ENCODE results near the gene PAH.
"Not testable (repeated sequence)": the region's sequence is repeated elsewhere in the genome, so short reads cannot be mapped to it uniquely, and the experiment has no call there.

Gene PAH

DNA sequence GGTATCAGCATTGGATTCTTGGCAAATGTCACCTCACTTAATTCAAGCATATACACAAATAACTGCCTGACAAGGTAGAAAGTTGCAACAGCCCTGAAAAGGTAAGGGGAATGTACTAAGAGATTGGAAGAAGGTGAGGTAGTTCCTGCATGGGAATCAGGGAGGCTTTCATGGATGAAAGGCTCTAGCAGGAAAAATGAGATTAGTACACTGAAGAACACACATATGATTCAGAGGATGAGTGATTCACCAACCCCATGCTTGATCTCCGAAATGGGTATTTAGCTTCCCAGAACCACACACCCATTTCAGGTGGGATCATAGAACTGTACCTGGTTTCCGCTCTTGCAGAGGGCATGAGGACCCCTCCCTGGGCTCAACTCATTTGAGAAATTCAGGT, 65.8 kb downstream of the PAH start:
- Histone ChIP-seq H3K4me3 (ENCODE audit: low read length) (no peak overlapping the region), H3K9ac (ENCODE audit: low read length) (no peak overlapping the region)
- DNase-seq (ENCODE audit: low read depth): no peak

DNA sequence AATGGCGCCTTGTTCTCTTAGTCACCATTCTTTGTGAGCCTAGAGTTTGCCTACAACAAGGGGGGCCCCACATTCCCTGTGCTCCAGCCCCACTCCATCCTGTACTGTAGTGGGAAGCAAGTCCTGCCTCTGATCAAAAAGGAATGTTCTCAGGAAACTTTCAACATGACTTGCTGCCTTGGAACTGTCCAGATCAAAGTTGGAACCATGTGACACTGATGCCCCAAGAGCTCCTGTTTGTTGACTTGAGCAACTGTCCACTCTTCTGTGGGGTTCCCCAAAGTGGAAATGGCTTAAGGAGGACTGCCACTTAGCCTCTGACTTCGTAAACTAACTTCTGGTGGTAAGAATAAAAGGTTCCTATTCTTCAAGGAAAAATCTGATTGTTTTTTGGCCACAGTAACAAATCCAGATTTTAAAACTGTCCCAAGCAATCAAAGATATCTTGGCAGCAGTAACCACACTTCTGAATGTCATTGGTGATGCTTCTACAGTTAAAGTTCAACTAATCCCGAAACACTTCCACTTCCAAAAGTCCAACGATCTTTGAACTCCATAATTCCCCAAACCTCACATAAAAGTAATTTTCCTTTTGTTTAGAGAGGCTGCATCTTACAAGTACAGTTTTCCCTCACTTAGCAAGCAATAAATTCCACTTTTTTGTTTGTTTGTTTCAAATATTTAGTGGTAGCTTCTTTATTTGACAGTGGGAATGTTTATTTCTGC, 67.2 kb downstream of the PAH start:
- Histone ChIP-seq H3K9me3 (ENCODE audit: control insufficient read depth, low read length) (no peaks in the 10 kb centered on the region), H3K36me3 (ENCODE audit: control insufficient read depth, insufficient read depth, low read length, severe bottlenecking) (no peaks in the 10 kb centered on the region), H3K4me3 (ENCODE audit: low read length) (no peak overlapping the region), H3K4me1 (ENCODE audit: control insufficient read depth, insufficient read depth, low read length) (no peaks in the 10 kb centered on the region), H3K9ac (ENCODE audit: low read length) (no peak overlapping the region), H3K27me3 (replicated peaks; ENCODE audit: control insufficient read depth, insufficient read depth, low read length) (peaks cover 7% of the 10 kb centered on the region)
- no peak for DNase-seq (ENCODE audit: low read depth)

More for the DNA sequence above, 65.8 kb downstream of the PAH start:
- H3K9me3 ChIP-seq (ENCODE audit: control insufficient read depth, low read length): no peaks in the 10 kb centered on the region
- peaks cover 3% of the 10 kb centered on the region for H3K27me3 ChIP-seq (replicated peaks; ENCODE audit: control insufficient read depth, insufficient read depth, low read length)
- no peaks in the 10 kb centered on the region for H3K36me3 ChIP-seq (ENCODE audit: control insufficient read depth, insufficient read depth, low read length, severe bottlenecking)
- no peaks in the 10 kb centered on the region for H3K4me1 ChIP-seq (ENCODE audit: control insufficient read depth, insufficient read depth, low read length)

DNA sequence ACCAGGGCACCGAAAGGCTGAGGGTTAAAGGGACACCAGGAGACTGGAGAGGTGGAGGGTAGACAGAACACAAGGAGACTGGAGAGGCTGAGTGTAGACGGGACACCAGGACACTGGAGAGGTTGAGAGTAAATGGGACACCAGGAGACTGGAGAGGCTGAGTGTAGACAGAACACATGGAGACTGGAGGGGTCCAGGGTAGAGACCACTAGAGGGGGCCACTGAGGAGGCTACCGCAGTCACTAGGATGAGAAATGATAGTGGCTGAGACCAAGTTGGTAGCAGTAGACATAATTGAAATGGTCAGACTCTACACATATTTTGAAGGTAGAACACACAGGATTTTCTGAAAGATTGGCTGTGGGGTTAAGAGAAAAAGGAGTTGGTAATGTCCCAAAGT, 68.2 kb downstream of the PAH start:
- Histone ChIP-seq H3K4me3 (ENCODE audit: low read length) (no peak overlapping the region), H3K9ac (ENCODE audit: low read length) (no peak overlapping the region), H3K36me3 (ENCODE audit: control insufficient read depth, insufficient read depth, low read length, severe bottlenecking) (no peaks in the 10 kb centered on the region), H3K4me1 (ENCODE audit: control insufficient read depth, insufficient read depth, low read length) (no peaks in the 10 kb centered on the region), H3K9me3 (ENCODE audit: control insufficient read depth, low read length) (no peaks in the 10 kb centered on the region), H3K27me3 (replicated peaks; ENCODE audit: control insufficient read depth, insufficient read depth, low read length) (peaks cover 7% of the 10 kb centered on the region)
- no peak for DNase-seq (ENCODE audit: low read depth)

DNA sequence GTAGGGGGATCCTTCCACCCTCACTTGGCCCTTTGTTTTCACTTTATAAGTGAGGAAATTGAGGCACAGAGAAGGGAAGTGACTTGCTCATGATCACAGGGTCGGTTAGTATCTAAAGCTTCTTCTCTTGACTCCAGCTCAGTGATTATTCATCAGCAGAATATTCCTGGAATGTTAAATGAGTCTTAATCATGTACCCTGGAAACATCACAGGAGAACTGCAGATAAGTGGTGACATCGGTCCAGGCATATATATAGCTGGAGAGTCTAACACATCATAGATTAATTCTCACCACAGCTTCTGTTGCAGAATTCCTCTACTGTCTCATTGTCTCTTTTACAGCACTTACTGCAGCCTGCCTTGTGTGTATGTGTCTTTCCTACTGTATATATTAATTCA, 69.9 kb downstream of the PAH start:
- Histone ChIP-seq H3K4me1 (ENCODE audit: control insufficient read depth, insufficient read depth, low read length) (no peaks in the 10 kb centered on the region), H3K4me3 (ENCODE audit: low read length) (no peak overlapping the region), H3K27me3 (replicated peaks; ENCODE audit: control insufficient read depth, insufficient read depth, low read length) (peaks cover 7% of the 10 kb centered on the region), H3K9ac (ENCODE audit: low read length) (no peak overlapping the region), H3K36me3 (ENCODE audit: control insufficient read depth, insufficient read depth, low read length, severe bottlenecking) (no peaks in the 10 kb centered on the region), H3K9me3 (ENCODE audit: control insufficient read depth, low read length) (no peaks in the 10 kb centered on the region)
- no peak for DNase-seq (ENCODE audit: low read depth)

DNA sequence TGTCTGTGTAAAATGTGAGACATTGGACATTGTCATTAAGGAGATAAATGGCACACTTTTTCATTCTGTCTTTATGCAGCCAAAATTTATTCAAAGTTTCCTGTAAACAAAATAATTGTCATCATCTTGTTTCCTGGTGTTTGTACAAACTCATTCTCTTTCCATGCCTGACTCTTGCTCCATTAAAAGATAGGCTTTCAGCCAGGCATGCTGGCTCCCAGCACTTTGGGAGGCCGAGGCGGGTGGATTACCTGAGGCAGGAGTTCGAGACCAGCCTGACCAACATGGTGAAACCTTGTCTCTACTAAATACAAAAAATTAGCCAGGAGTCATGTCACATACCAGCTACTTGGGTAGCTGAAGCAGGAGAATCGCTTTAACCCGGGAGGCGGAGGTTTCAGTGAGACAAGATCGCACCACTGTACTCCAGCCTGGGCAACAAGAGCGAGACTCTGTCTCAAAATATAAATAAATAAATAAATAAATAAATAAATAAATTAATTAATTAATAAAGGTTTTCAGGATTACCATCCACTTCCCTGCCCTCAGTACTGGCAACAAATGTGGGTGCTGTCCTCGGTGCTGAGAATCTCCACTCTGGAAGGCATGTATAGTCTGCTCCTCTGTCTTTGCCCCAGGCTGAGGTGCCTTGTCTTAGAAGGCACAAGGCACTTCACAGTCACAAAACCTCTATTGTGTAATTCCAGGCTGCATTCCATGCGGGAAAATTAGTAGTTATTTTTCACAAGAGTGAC, 83.2 kb downstream of the PAH start:
- Histone ChIP-seq H3K9me3 (ENCODE audit: control insufficient read depth, low read length) (no peaks in the 10 kb centered on the region), H3K4me3 (ENCODE audit: low read length) (no peak overlapping the region), H3K36me3 (ENCODE audit: control insufficient read depth, insufficient read depth, low read length, severe bottlenecking) (no peaks in the 10 kb centered on the region), H3K4me1 (ENCODE audit: control insufficient read depth, insufficient read depth, low read length) (no peaks in the 10 kb centered on the region), H3K27me3 (replicated peaks; ENCODE audit: control insufficient read depth, insufficient read depth, low read length) (no peaks in the 10 kb centered on the region), H3K9ac (ENCODE audit: low read length) (no peak overlapping the region)
- DNase-seq (ENCODE audit: low read depth): peak; percentile 27

DNA sequence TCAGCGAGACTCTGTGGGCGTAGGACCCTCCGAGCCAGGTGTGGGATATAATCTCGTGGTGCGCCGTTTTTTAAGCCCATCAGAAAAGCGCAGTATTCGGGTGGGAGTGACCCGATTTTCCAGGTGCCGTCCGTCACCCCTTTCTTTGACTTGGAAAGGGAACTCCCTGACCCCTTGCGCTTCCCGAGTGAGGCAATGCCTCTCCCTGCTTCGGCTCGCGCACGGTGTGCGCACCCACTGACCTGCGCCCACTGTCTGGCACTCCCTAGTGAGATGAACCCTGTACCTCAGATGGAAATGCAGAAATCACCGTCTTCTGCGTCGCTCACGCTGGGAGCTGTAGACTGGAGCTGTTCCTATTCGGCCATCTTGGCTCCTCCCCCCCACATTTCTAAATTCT, 84.2 kb downstream of the PAH start:
- not testable (repeated sequence) for H3K9me3 ChIP-seq (ENCODE audit: control insufficient read depth, low read length); H3K4me3 ChIP-seq (ENCODE audit: low read length); H3K9ac ChIP-seq (ENCODE audit: low read length); DNase-seq (ENCODE audit: low read depth); H3K4me1 ChIP-seq (ENCODE audit: control insufficient read depth, insufficient read depth, low read length); H3K27me3 ChIP-seq (replicated peaks; ENCODE audit: control insufficient read depth, insufficient read depth, low read length); H3K36me3 ChIP-seq (ENCODE audit: control insufficient read depth, insufficient read depth, low read length, severe bottlenecking)

DNA sequence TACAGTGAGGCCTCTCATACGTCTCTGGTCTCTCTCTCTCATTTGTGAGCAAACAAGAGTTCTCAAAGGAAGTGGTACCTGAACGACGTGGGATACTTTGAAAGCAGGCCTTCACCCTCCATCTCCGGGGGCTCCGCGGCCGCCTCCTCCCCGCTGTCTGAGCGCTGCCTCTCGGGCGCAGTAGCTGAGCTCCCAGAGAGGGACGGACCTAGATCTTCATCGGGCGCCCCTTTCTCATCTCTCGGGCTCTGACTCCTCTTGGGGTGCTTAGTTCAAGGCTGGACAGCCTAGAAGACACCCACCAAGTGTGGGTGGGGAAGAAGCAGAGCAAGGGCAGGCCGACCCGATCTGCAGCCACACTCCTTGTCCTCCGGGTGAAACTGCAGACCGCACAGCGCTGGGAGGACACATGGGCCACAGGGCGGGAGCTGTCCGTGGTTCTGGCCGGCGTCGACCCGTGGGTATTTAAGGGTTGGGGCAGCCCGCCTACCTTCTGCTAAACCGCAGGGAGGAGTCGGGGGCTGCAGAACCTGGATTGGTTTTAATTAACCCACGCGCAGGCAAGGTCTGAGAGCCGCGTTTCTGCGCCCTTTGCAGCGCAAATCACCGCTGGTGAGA, 92.7 kb downstream of the PAH start:
- H3K4me1 ChIP-seq (ENCODE audit: control insufficient read depth, insufficient read depth, low read length): no peaks in the 10 kb centered on the region
- no peaks in the 10 kb centered on the region for H3K9me3 ChIP-seq (ENCODE audit: control insufficient read depth, low read length)
- no peaks in the 10 kb centered on the region for H3K36me3 ChIP-seq (ENCODE audit: control insufficient read depth, insufficient read depth, low read length, severe bottlenecking)
- peak overlapping the region; percentile 46 for H3K4me3 ChIP-seq (ENCODE audit: low read length)
- H3K9ac ChIP-seq (ENCODE audit: low read length): no peak overlapping the region
- H3K27me3 ChIP-seq (replicated peaks; ENCODE audit: control insufficient read depth, insufficient read depth, low read length): peaks cover 39% of the 10 kb centered on the region
- peak; percentile 62 for DNase-seq (ENCODE audit: low read depth)

DNA sequence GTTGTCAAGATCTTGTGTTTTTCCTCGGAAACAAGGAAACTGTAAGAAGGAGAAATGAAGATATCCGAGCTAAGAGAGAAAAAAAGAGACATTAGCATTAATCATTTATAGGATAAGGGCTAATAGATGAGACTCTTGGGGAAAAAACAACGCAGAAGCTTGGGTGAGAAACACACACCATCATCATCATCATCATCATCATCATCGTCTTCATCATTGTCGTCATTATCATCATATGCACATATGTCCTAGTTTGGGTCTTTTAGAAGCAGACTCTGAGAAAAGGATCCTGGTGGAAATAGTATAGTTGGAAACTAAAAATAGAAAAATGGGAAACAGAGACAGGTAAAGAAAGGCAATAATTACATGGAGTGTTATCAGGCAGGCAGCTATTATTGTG, 95.9 kb downstream of the PAH start:
- H3K27me3 ChIP-seq (replicated peaks; ENCODE audit: control insufficient read depth, insufficient read depth, low read length): peaks cover 39% of the 10 kb centered on the region
- H3K9me3 ChIP-seq (ENCODE audit: control insufficient read depth, low read length): no peaks in the 10 kb centered on the region
- DNase-seq (ENCODE audit: low read depth): no peak
- H3K4me1 ChIP-seq (ENCODE audit: control insufficient read depth, insufficient read depth, low read length): peaks cover 13% of the 10 kb centered on the region
- no peak overlapping the region for H3K4me3 ChIP-seq (ENCODE audit: low read length)
- H3K9ac ChIP-seq (ENCODE audit: low read length): no peak overlapping the region
- H3K36me3 ChIP-seq (ENCODE audit: control insufficient read depth, insufficient read depth, low read length, severe bottlenecking): no peaks in the 10 kb centered on the region

DNA sequence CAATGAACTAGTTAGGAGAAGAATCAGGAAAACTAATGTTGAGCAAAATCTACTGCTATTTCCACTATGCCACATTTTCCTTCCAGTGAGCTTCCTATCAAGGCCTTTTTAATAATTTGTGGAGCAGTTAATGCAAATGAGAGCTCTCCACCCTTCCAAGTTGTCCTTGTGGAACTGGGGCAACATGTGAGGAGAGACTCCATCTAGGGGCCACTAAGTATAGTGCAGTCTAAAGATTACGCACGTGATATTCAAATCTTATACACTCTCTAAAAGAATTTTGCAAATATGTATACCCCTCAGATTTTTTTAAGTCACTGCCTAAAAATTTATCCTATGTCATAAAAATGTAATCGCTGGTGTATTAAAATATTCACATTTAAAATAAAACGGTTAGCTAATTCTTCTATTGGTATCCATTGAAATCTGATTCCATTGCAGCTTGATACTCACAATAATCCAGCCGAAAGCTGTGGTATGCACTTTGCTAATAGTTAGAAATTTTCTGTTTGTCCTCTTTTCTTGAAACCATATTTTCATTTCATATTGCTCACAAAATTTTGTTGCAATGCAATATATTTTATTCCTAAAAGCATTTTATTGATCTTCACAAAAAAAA, 100.1 kb downstream of the PAH start:
- H3K27me3 ChIP-seq (replicated peaks; ENCODE audit: control insufficient read depth, insufficient read depth, low read length): peaks cover 6% of the 10 kb centered on the region
- H3K9me3 ChIP-seq (ENCODE audit: control insufficient read depth, low read length): no peaks in the 10 kb centered on the region
- H3K9ac ChIP-seq (ENCODE audit: low read length): no peak overlapping the region
- no peaks in the 10 kb centered on the region for H3K36me3 ChIP-seq (ENCODE audit: control insufficient read depth, insufficient read depth, low read length, severe bottlenecking)
- no peak overlapping the region for H3K4me3 ChIP-seq (ENCODE audit: low read length)
- H3K4me1 ChIP-seq (ENCODE audit: control insufficient read depth, insufficient read depth, low read length): peaks cover 41% of the 10 kb centered on the region
- peak; percentile 73 for DNase-seq (ENCODE audit: low read depth)

DNA sequence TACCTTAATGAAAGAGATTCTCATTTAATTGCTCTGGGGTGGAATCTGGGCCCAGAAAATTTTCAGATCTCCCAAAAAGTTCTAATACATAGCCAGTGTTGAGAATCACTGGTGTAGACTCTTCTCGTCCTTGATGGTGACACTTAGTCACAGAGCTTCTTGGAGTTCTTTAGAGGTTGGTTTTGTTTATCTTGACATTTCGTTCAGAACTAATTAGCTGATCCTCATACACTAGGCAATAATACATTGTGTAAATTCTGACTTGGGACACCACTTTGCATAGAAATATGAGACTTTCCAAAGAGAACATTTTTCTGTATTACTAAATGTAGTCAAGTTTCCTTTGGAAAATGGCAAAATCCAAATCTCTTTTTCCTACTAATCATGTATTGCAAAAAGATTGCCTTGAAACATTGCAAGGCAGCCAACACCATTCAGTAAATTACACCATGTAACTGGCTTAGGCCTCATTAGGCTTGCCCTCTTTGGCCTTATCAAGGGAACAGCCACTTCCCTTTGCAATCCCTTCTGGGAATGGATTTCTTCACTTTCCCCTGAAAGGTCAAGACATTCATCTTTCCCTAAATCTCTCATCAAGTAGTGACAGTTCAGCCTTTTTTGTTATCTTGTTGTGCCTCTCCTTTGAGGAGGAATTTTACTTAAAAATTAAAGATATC, 102.2 kb downstream of the PAH start:
- no peaks in the 10 kb centered on the region for H3K9me3 ChIP-seq (ENCODE audit: control insufficient read depth, low read length)
- peak; percentile 13 for DNase-seq (ENCODE audit: low read depth)
- H3K27me3 ChIP-seq (replicated peaks; ENCODE audit: control insufficient read depth, insufficient read depth, low read length): no peaks in the 10 kb centered on the region
- H3K9ac ChIP-seq (ENCODE audit: low read length): peak overlapping the region; percentile 79
- H3K4me1 ChIP-seq (ENCODE audit: control insufficient read depth, insufficient read depth, low read length): peaks cover 42% of the 10 kb centered on the region
- no peaks in the 10 kb centered on the region for H3K36me3 ChIP-seq (ENCODE audit: control insufficient read depth, insufficient read depth, low read length, severe bottlenecking)
- H3K4me3 ChIP-seq (ENCODE audit: low read length): peak overlapping the region; percentile 51

DNA sequence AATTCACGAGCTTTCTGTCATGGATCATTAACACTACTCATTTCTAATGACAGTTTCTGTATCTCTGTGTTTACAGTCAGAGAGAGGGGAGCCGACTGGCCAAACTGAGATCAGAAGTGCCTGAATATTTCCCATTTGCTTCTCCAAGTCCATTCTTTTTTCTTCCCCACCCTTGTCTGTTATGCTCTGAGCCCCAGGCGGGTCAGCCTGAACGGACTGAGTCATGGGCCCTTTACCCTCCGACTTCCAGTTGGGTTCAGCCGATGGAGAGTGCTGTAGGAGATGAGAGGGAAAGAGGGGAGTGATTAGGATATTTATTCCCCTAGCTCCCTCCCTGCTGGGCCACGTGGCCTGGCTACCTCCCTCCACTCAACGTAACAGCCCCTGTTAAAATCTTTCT, 104.7 kb downstream of the PAH start:
- Histone ChIP-seq H3K4me1 (ENCODE audit: control insufficient read depth, insufficient read depth, low read length) (peaks cover 41% of the 10 kb centered on the region), H3K27me3 (replicated peaks; ENCODE audit: control insufficient read depth, insufficient read depth, low read length) (no peaks in the 10 kb centered on the region), H3K4me3 (ENCODE audit: low read length) (no peak overlapping the region), H3K9ac (ENCODE audit: low read length) (peak overlapping the region; percentile 32), H3K9me3 (ENCODE audit: control insufficient read depth, low read length) (no peaks in the 10 kb centered on the region), H3K36me3 (ENCODE audit: control insufficient read depth, insufficient read depth, low read length, severe bottlenecking) (no peaks in the 10 kb centered on the region)
- no peak for DNase-seq (ENCODE audit: low read depth)
